Endometrium (tissue), 2 donors: ENCODE results near the gene SYNGR3.

ENCODE experiments used
- FAIRE-seq: peaks from 2 replicates; lab custom pipeline; 2012; peaks lifted over from hg19 to GRCh38; lab: Jason Lieb, UNC
- donor health status: control.
- donor health status: control.

Gene SYNGR3

DNA sequence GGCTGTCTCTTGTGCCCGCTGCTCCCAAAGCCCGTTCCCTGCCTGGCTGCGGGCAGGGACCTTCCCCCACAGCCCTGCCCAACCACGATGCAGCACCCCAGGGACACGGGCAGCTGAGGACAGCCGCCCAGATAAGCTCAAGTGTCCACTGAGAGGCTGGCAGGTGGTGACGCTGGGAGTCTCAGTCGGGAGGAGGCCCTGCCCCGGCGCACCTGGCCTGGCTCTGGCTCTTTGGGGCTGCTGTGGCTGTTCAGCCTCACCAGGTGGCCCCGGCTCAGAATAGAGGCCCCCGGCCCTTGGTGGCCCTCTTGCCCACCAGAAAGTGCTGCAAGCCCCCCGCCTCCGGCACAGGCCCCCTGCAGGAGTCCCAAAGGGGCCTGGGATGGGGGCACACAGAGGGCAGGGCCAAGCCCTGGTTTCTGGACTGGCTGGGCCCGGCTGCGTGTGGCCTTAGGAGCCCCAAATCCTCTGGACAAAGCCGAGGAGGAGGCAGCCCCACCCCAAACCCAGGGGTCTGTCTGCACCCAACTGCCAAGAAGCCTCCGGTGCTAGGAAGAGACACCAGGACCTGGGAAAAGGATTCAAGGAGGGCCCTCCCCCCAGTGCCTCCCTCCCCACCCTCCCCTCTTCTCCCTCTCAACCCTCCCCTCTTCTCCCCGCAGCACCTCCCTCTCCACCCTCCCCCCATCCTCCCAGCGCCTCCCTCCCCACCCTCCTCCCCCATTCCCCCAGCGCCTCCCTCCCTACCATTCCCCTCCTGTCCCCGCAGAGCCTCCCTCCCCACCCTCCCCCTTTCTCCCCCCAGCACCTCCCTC lies 52.6 kb downstream of the SYNGR3 start:
- FAIRE-seq: no peak

DNA sequence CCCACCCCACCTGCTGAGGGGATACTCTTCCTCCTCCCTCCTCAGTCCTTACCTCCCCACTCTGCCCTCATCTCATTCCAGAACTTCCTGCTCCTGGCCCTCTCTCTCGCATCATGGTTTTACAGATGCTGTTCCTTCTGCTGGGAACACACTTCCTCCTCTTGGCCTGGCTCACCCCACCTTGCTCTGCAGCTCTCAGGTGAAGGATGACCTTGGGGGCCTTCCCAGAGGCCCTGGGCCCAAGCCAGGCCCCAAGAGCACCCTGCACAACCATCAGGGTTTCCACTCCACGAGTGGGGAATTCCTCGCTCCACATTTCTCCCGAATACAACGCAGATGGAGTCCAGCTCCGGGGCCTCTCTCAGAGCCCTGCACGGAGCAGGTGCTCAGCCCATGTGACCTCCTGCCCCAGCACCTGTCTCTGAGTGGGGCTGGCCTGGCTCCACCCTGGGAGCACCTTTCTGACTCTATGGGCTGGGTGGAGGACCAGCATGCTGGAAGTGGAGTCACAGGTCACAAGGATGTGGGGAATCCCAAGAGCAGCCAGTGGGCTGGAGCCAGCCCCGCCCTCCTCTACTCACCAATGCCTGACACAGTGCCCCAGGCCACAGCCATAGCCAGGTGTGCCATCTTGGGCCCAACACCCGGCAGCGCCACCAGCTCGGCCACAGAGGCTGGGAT lies 53.4 kb downstream of the SYNGR3 start:
- no peak for FAIRE-seq
